Adrenal gland (tissue), 12 donors: ENCODE measurements around the gene BAZ1A. TPM values are rescaled to one million over a fixed set of nuclear protein-coding genes. Genes with fewer than 3 reads are reported as not detected.
"Not testable (repeated sequence)": the region's sequence is repeated elsewhere in the genome, so short reads cannot be mapped to it uniquely, and the experiment has no call there.

Experiments used
- DNase-seq, 7 donors: peaks; one replicate each; pipeline ENCODE4 v3.0.0-alpha.2; 2019 to 2020
- H3K27ac ChIP-seq, 5 donors: fragments of 200-600 bp; sonication (generic) in 4 of 5; 1 replicate in 3 of 5; 2 replicates in 2 of 5; pipeline versions ENCODE4 v1.5.1 to v1.8.0; 2016 to 2020; ENCODE audit warnings: mild to moderate bottlenecking in 1 of 5
- H3K27me3 ChIP-seq: fragments of 200-600 bp; 2 replicates; pipeline ENCODE4 v1.8.0; 2021
- H3K36me3 ChIP-seq, 2 donors: fragments of 200-600 bp; replicated peaks in 1 of 2; 1 replicate in 1 of 2; 2 replicates in 1 of 2; pipeline versions ENCODE4 v1.5.1 to v1.8.0; 2018 to 2022
- H3K4me1 ChIP-seq, 2 donors: fragments of 200-600 bp; replicated peaks in 1 of 2; 1 replicate in 1 of 2; 2 replicates in 1 of 2; pipeline versions ENCODE4 v1.5.1 to v1.8.0; 2018 to 2021
- H3K4me3 ChIP-seq, 4 donors: fragments of 200-600 bp; sonication (generic) in 3 of 4; one replicate each; pipeline ENCODE4 v1.5.1; 2016 to 2018
- H3K9me3 ChIP-seq, 3 donors: fragments of 200-600 bp; sonication (generic) in 1 of 3; replicated peaks in 1 of 3; 1 replicate in 2 of 3; 2 replicates in 1 of 3; pipeline versions ENCODE4 v1.5.1 to v1.8.0; 2016 to 2021
- POLR2A ChIP-seq, 2 donors: fragments of 450-650 bp; IDR thresholded peaks; one replicate each; pipeline ENCODE4 v1.6.1; 2017; ENCODE audit warnings: antibody characterized with exemption in 2 of 2, mild to moderate bottlenecking in 2 of 2, moderate library complexity in 1 of 2
- WGBS, 4 donors: extraction: QIAGEN DNeasy Blood & Tissue Kit in 2 of 4; methylation state at CpG; one replicate each; pipeline versions ENCODE4 v1.1.5 to v1.1.7; 2013 to 2017; 5-methylcytosine and 5-hydroxymethylcytosine counted together
- intact Hi-C, 2 donors: fragments of 100-400 bp; cut with DNase I; formaldehyde crosslinking; loops; one replicate each; pipeline versions ENCODE4 v1.14.1 to v1.15.0; 2022 to 2023
- polyA plus RNA-seq, 3 donors: library from polyadenylated mRNA; stranded (reverse); fragments of 200-250 nt in 2 of 3; fragments of 350-450 nt in 1 of 3; fragmentation: Illumina TruSeq in 1 of 3; extraction: RNeasy Lipid Tissue Mini Kit (QIAGEN cat#74804) in 1 of 3; gene quantifications; one replicate each; pipeline ENCODE4 v1.2.3, GENCODE V29; 2013 to 2014
- total RNA-seq, 9 donors: library from RNA; depleted of rRNA in 4 of 9; stranded (reverse); fragments of >200 nt in 4 of 9; fragments of 120-200 nt in 1 of 9; fragmentation: NEBNext Ultra II Directional in 1 of 9; extraction: Animal tissue kit (Norgen Biotek cat#: 25700) in 1 of 9; gene quantifications; one replicate each; pipeline versions ENCODE4 v1.1.0 to v1.2.4, GENCODE V29; 2013 to 2023
- TF ChIP-seq, protein P1 (sequence below), 6 experiments: fragments of 450-650 bp in 4 of 6; fragments of 200-600 bp in 2 of 6; sonication (generic) in 1 of 6; IDR thresholded peaks; 1 replicate in 5 of 6; 2 replicates in 1 of 6; pipeline versions ENCODE4 v1.5.1 to v1.8.0; 2016 to 2021; ENCODE audit warnings: antibody characterized with exemption in 6 of 6, mild to moderate bottlenecking in 2 of 6, moderate library complexity in 1 of 6
- donor health status: healthy with polysubstance abuse.
- donor health status: Bipolar disorder and iron deficiency.
- donor health status: DM: yes; HTN: yes; CAD: no.
- donor health status: DM: no; HTN: no; CAD: no.
- donor health status: DM: no; HTN: no; CAD: no.
- donor health status: DM: yes; HTN: yes; CAD: no.

The BAZ1A gene
- total and polyA plus RNA-seq, 12 donors, result 8.5 to 33.0 (median 14.4) TPM

DNA sequence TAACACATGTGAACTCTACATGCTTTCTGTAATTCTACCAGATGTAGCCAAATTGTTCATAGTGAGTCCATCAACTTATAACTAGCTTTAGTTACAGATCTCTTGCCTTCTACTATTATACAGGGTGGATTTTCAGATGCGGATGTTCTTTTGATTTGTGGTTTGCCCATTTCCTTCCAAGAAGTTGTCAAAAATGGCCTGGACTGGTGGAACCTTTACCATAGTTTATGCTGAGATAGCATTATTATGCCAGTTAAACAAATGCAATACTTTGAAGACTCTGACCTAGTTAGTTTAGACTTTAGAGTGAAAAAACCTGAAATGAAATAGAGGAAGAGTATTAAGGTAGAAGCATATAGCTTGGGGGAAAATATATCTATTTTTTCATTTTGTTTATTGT is 133.3 kb downstream of the BAZ1A start:
- no peak for TF ChIP-seq POLR2A (IDR thresholded peaks at IDR 0.05)
- TF ChIP-seq, protein P1, sequence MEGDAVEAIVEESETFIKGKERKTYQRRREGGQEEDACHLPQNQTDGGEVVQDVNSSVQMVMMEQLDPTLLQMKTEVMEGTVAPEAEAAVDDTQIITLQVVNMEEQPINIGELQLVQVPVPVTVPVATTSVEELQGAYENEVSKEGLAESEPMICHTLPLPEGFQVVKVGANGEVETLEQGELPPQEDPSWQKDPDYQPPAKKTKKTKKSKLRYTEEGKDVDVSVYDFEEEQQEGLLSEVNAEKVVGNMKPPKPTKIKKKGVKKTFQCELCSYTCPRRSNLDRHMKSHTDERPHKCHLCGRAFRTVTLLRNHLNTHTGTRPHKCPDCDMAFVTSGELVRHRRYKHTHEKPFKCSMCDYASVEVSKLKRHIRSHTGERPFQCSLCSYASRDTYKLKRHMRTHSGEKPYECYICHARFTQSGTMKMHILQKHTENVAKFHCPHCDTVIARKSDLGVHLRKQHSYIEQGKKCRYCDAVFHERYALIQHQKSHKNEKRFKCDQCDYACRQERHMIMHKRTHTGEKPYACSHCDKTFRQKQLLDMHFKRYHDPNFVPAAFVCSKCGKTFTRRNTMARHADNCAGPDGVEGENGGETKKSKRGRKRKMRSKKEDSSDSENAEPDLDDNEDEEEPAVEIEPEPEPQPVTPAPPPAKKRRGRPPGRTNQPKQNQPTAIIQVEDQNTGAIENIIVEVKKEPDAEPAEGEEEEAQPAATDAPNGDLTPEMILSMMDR (IDR thresholded peaks at IDR 0.05), result no peak
- no peak for DNase-seq
- Histone ChIP-seq H3K4me1 (no peaks in the 10 kb centered on the region), H3K9me3 (no peaks in the 10 kb centered on the region), H3K36me3 (no peaks in the 10 kb centered on the region), H3K27ac (no peak overlapping the region), H3K27me3 (no peaks in the 10 kb centered on the region), H3K4me3 (no peak overlapping the region)
- WGBS, 4 donors, result 64 to 77% (median 71%) methylated on average over 1 of the region's 1 CpG
- intact Hi-C loops, result no loop called here

DNA sequence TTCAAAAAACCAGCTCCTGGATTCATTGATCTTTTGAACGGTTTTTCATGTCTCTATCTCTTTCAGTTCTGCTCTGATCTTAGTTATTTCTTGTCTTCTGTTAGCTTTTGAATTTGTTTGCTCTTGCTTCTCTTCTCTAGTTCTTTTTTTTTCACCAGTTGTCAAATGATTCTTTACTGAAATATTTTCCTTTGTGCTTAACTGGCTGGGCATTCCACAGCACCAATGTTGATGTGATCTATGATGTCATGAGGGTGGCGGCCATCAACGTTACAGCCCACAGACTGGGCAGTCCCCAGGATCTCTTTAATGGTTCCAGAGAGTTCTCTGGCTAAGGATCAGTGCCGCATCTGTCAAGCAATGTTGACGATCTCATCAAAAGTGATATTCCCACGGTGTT is 135.0 kb downstream of the BAZ1A start:
- H3K9me3 ChIP-seq, DNase-seq, intact Hi-C loops, H3K27me3 ChIP-seq, H3K27ac ChIP-seq, H3K4me3 ChIP-seq, H3K4me1 ChIP-seq, H3K36me3 ChIP-seq: not testable (repeated sequence)
- WGBS, 4 donors, result 83 to 93% (median 90%) methylated on average over 6 of the region's 6 CpGs

DNA sequence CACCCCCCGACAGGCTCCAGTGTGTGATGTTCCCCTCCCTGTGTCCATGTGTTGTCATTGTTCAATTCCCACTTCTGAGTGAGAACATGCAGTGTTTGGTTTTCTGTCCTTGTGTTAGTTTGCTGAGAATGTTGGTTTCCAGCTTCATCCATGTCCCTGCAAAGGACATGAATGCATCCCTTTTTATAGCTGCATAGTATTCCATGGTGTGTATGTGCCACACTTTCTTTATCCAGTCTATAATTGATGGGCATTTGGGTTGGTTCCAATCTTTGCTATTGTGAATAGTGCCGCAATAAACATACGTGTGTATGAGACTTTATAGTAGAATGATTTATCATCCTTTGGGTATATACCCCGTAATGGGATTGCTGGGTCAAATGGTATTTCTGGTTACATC is 138.1 kb downstream of the BAZ1A start:
- H3K4me3 ChIP-seq, H3K36me3 ChIP-seq, intact Hi-C loops, DNase-seq, H3K4me1 ChIP-seq, H3K9me3 ChIP-seq, H3K27ac ChIP-seq, H3K27me3 ChIP-seq: not testable (repeated sequence)
- 86 to 96% (median 88%) methylated on average over 4 of the region's 4 CpGs for WGBS, 4 donors

DNA sequence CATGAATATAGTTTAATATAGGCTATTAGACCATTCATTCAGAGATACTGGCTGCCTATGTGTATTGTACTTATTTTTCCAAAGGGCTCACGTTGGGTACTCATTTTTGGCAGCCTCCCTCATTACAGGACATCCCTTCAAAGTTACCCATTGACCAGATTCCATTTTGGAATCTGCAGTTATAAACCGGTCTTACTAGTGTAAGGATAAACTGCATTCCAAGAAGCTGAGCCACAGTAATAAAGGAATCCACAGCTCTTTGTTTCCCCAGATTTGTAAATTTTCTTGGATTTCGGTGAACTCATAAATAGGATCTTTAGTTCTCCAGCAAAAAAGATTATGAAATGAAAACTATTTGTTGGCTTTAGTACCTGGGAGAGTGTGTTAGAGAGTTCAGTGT is 141.9 kb downstream of the BAZ1A start:
- WGBS, 4 donors, result 78 to 86% (median 82%) methylated on average over 3 of the region's 3 CpGs
- intact Hi-C loops, result no loop called here

DNA sequence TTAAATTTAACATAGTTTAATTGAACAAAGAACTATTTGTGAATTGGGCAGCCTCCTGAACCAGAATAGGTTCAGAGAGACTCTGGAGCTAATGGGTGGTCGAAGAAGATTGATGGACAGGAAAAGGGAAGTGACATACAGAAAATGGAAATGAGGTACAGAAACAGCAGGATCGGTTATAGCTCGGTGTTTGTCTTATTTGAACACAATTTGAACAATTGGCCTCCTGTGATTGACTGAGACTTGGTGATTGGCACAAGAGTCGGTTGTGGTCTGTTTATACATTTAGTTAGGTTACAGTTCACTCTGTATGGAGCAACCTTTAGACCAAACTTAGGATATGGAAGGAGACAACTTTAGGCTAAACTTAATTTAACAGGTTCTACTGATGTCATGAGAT is 142.4 kb downstream of the BAZ1A start:
- no peaks in the 10 kb centered on the region for H3K36me3 ChIP-seq
- H3K4me3 ChIP-seq, result no peak overlapping the region
- intact Hi-C loops, result no loop called here
- no peaks in the 10 kb centered on the region for H3K27me3 ChIP-seq
- no peaks in the 10 kb centered on the region for H3K9me3 ChIP-seq
- TF ChIP-seq, protein P1 (IDR thresholded peaks at IDR 0.05), result no peak
- no peak for TF ChIP-seq POLR2A (IDR thresholded peaks at IDR 0.05)
- DNase-seq, result no peak
- no peak overlapping the region for H3K27ac ChIP-seq
- 66 to 73% (median 72%) methylated on average over 4 of the region's 4 CpGs for WGBS, 4 donors
- H3K4me1 ChIP-seq, result no peaks in the 10 kb centered on the region

More for the DNA sequence above, 141.9 kb downstream of the BAZ1A start:
- Histone ChIP-seq H3K27me3 (no peaks in the 10 kb centered on the region), H3K9me3 (no peaks in the 10 kb centered on the region), H3K27ac (no peak overlapping the region), H3K36me3 (no peaks in the 10 kb centered on the region), H3K4me3 (no peak overlapping the region), H3K4me1 (no peaks in the 10 kb centered on the region)
- no peak for DNase-seq
- TF ChIP-seq POLR2A (IDR thresholded peaks at IDR 0.05), result no peak
- TF ChIP-seq, protein P1 (IDR thresholded peaks at IDR 0.05), result no peak
